CD14-positive monocyte (primary cell): ENCODE results near the gene RPS28. TPM values are rescaled to one million over a fixed set of nuclear protein-coding genes. Genes with fewer than 3 reads are reported as not detected.

ENCODE experiments used
- DNase-seq, 3 donors: peaks; one replicate each; pipeline ENCODE4 v3.0.0-alpha.2; 2011 to 2022
- H2AFZ ChIP-seq: 2 replicates; pipeline ENCODE4 v1.6.0; 2012; ENCODE audit warnings: mild to moderate bottlenecking, low read depth, low read length, inconsistent platforms; ENCODE audit not compliant: insufficient read depth, poor library complexity, severe bottlenecking
- H3K27ac ChIP-seq, 2 donors: 1 replicate in 1 of 2; 2 replicates in 1 of 2; pipeline ENCODE4 v1.5.1; 2012 to 2013; ENCODE audit warnings: low read length in 2 of 2, control low read depth in 1 of 2, inconsistent platforms in 1 of 2, low read depth in 1 of 2, mild to moderate bottlenecking in 1 of 2
- H3K27me3 ChIP-seq, 2 donors: one replicate each; pipeline versions ENCODE4 v1.6.0 to v1.6.1; 2011 to 2013; ENCODE audit warnings: low read length in 2 of 2; ENCODE audit not compliant: control insufficient read depth in 2 of 2, insufficient read depth in 2 of 2
- H3K36me3 ChIP-seq, 2 donors: replicated peaks in 1 of 2; 1 replicate in 1 of 2; 2 replicates in 1 of 2; pipeline versions ENCODE4 v1.5.1 to v1.6.1; 2012 to 2013; ENCODE audit warnings: low read length in 2 of 2, control low read depth in 1 of 2, inconsistent platforms in 1 of 2, mild to moderate bottlenecking in 1 of 2; ENCODE audit not compliant: insufficient read depth in 2 of 2, control insufficient read depth in 1 of 2
- H3K4me1 ChIP-seq, 2 donors: 1 replicate in 1 of 2; 2 replicates in 1 of 2; pipeline versions ENCODE4 v1.5.1 to v1.6.1; 2012 to 2013; ENCODE audit warnings: low read length in 2 of 2, control low read depth in 1 of 2, inconsistent platforms in 1 of 2, mild to moderate bottlenecking in 1 of 2, moderate library complexity in 1 of 2; ENCODE audit not compliant: insufficient read depth in 2 of 2, control insufficient read depth in 1 of 2
- H3K4me2 ChIP-seq: replicated peaks from 2 replicates; pipeline ENCODE3; 2012; ENCODE audit warnings: low read length, moderate library complexity, mild to moderate bottlenecking; ENCODE audit not compliant: poor library complexity, severe bottlenecking; ENCODE audit errors: extremely low read depth
- H3K4me3 ChIP-seq, 3 experiments: fragments of 200-600 bp in 1 of 3; sonication (generic) in 1 of 3; replicated peaks in 1 of 3; 1 replicate in 2 of 3; 2 replicates in 1 of 3; pipeline ENCODE4 v1.5.1; 2011 to 2013; ENCODE audit warnings: low read length in 3 of 3, mild to moderate bottlenecking in 3 of 3, control low read depth in 2 of 3, low read depth in 2 of 3, inconsistent platforms in 1 of 3, moderate library complexity in 1 of 3
- H3K79me2 ChIP-seq: 2 replicates; pipeline ENCODE4 v1.6.0; 2012; ENCODE audit warnings: mild to moderate bottlenecking, control low read depth, inconsistent platforms, low read length, moderate library complexity; ENCODE audit not compliant: insufficient read depth
- H3K9ac ChIP-seq: 2 replicates; pipeline ENCODE4 v1.6.0; 2017; ENCODE audit warnings: low read length, mild to moderate bottlenecking; ENCODE audit not compliant: insufficient read depth, poor library complexity, severe bottlenecking
- H3K9me3 ChIP-seq, 2 donors: replicated peaks in 1 of 2; 1 replicate in 1 of 2; 2 replicates in 1 of 2; pipeline versions ENCODE4 v1.5.1 to v1.6.1; 2012 to 2013; ENCODE audit warnings: low read length in 2 of 2, control low read depth in 1 of 2; ENCODE audit not compliant: control insufficient read depth in 1 of 2, insufficient read depth in 1 of 2
- H4K20me1 ChIP-seq: 2 replicates; pipeline ENCODE4 v1.6.0; 2012; ENCODE audit warnings: mild to moderate bottlenecking, low read length, control low read depth, moderate library complexity; ENCODE audit not compliant: insufficient read depth
- H3K27ac Mint-ChIP-seq, 7 donors: one replicate each; pipeline ENCODE4 v1.8.0; 2020; ENCODE audit warnings: mild to moderate bottlenecking in 7 of 7, mixed read lengths in 7 of 7, moderate library complexity in 6 of 7, inconsistent platforms in 2 of 7
- H3K27me3 Mint-ChIP-seq, 3 donors: one replicate each; pipeline ENCODE4 v1.8.0; 2021 to 2022; ENCODE audit warnings: low read depth in 3 of 3, mild to moderate bottlenecking in 3 of 3, mixed read lengths in 3 of 3, moderate library complexity in 3 of 3, inconsistent platforms in 1 of 3
- H3K36me3 Mint-ChIP-seq, 2 donors: one replicate each; pipeline ENCODE4 v1.8.0; 2020; ENCODE audit warnings: mixed read lengths in 2 of 2, inconsistent platforms in 1 of 2, mild to moderate bottlenecking in 1 of 2
- H3K4me1 Mint-ChIP-seq: one replicate; pipeline ENCODE4 v1.8.0; 2020; ENCODE audit warnings: mild to moderate bottlenecking, mixed read lengths
- H3K4me3 Mint-ChIP-seq, 2 donors: one replicate each; pipeline ENCODE4 v1.8.0; 2020; ENCODE audit warnings: mild to moderate bottlenecking in 2 of 2, mixed read lengths in 2 of 2, moderate library complexity in 1 of 2
- H3K9me3 Mint-ChIP-seq, 7 donors: one replicate each; pipeline ENCODE4 v1.8.0; 2020 to 2022; ENCODE audit warnings: mixed read lengths in 7 of 7, mild to moderate bottlenecking in 6 of 7, moderate library complexity in 6 of 7, inconsistent platforms in 2 of 7
- CTCF ChIP-seq: fragments of 200-600 bp; IDR thresholded peaks from one replicate; pipeline ENCODE4 v1.8.0; 2022; ENCODE audit warnings: antibody characterized with exemption, mild to moderate bottlenecking
- WGBS: methylation state at CpG from one replicate; pipeline ENCODE4 v1.1.5; 2013; ENCODE audit warnings: missing lambda C conversion rate; ENCODE audit not compliant: insufficient coverage; 5-methylcytosine and 5-hydroxymethylcytosine counted together
- intact Hi-C, 2 donors: fragments of 100-400 bp; cut with micrococcal nuclease; formaldehyde crosslinking; loops; one replicate each; pipeline versions ENCODE4 v1.15.0 to v1.15.1; 2023
- polyA plus RNA-seq, 3 donors: library from polyadenylated mRNA; depleted of rRNA in 1 of 3; unstranded in 2 of 3; stranded (reverse) in 1 of 3; fragments of 300-500 nt in 2 of 3; fragments of >200 nt in 1 of 3; fragmentation: Illumina TruSeq in 2 of 3; gene quantifications; 1 replicate in 2 of 3; 2 replicates in 1 of 3; pipeline ENCODE4 v1.2.3, GENCODE V29; 2012 to 2021

RPS28 gene
- polyA plus RNA-seq, 3 donors = 539 to 1,104 (median 984) TPM

- H3K4me3 Mint-ChIP-seq = no peak overlapping the region
- H3K4me3 ChIP-seq = no peak overlapping the region
Observed at GRCh38 chr19:8325454-8325853, 4.2 kb downstream of the RPS28 start.

GRCh38 chr19:8329996-8330395 lies 8.7 kb downstream of the RPS28 start:
- Histone ChIP-seq H3K4me1 (peaks cover 0 to 4% of the 10 kb centered on the region in 2 donors), H3K9ac (no peak overlapping the region), H3K27me3 (peaks cover 12 to 20% of the 10 kb centered on the region in 2 donors), H4K20me1 (no peaks in the 10 kb centered on the region), H3K36me3 (no peaks in the 10 kb centered on the region), H3K9me3 (peaks cover 3 to 4% of the 10 kb centered on the region in 2 donors), H3K27ac (no peak overlapping the region), H3K4me3 (no peak overlapping the region), H2AFZ (no peak overlapping the region), H3K4me2 (no peak overlapping the region), H3K79me2 (no peaks in the 10 kb centered on the region)
- 56% methylated on average over 2 of the region's 3 CpGs for WGBS
- Mint-ChIP-seq H3K9me3 (peaks cover 0 to 19% (median 10%) of the 10 kb centered on the region in 7 donors), H3K27ac (no peak overlapping the region), H3K4me1 (no peaks in the 10 kb centered on the region), H3K27me3 (peaks cover 46 to 57% (median 48%) of the 10 kb centered on the region in 3 donors), H3K36me3 (no peaks in the 10 kb centered on the region), H3K4me3 (no peak overlapping the region)
- no peak for TF ChIP-seq CTCF
- no peak for DNase-seq
- intact Hi-C loops = no loop called here

More at GRCh38 chr19:8325454-8325853, 4.2 kb downstream of the RPS28 start:
- Mint-ChIP-seq H3K27ac (no peak overlapping the region), H3K9me3 (peaks cover 0 to 14% (median 9%) of the 10 kb centered on the region in 7 donors), H3K4me1 (peaks cover 20% of the 10 kb centered on the region), H3K27me3 (peaks cover 21 to 24% (median 22%) of the 10 kb centered on the region in 3 donors), H3K36me3 (peaks cover 11 to 18% of the 10 kb centered on the region in 2 donors)
- Histone ChIP-seq H3K4me2 (no peak overlapping the region), H3K4me1 (peaks cover 15 to 17% of the 10 kb centered on the region in 2 donors), H3K79me2 (peaks cover 25% of the 10 kb centered on the region), H3K36me3 (peaks cover 10 to 16% of the 10 kb centered on the region in 2 donors), H2AFZ (no peak overlapping the region), H4K20me1 (peaks cover 26% of the 10 kb centered on the region), H3K27me3 (no peaks in the 10 kb centered on the region), H3K9ac (no peak overlapping the region), H3K9me3 (peaks cover 0 to 3% of the 10 kb centered on the region in 2 donors), H3K27ac (no peak overlapping the region)
- TF ChIP-seq CTCF = no peak
- WGBS = 100% methylated on average over 1 of the region's 3 CpGs
- intact Hi-C loops = no loop called here
- no peak for DNase-seq
